ENCODE measurements around the gene SERF2.
"Not testable (repeated sequence)": the region's sequence is repeated elsewhere in the genome, so short reads cannot be mapped to it uniquely, and the experiment has no call there.

SERF2 gene

DNA sequence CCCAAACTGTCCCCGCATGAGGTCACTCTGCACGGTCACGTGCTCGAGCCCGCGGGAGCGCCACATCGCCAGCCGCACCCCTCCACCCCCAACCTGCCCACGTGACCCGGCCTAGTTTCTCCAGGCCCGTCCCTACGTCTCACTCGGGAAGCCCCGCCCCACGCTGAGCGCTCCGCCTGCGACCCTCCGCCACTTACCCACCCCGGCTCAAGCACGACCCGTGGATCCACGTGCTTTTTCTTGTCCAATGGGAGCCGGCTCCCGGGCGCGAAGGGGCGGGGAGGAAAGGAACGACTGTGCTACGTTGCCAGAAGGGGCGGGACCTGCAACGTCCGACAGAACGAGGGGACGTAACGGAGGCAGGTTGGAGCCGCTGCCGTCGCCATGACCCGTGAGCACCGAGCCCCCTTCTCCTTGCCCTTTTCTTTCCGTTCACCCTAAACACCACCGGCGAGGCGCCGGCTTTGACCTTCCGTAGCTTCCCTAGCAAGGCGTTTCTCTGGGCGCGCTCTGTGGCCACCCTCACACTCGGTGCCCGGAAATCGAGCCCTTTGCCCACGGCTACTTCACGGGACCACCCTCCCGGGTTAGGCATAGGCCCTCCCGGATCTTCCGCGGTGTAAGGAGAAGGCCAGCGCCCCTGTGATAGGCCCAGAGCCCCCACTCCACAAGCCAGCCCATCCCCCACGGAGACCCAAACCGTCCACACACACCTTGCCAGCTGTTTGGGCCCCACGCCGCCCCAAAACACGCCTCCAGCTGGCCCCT, at the start of gene SERF2:
Gene SERF2, plus strand, starts transcription at position 328 of the 768 bp plus-strand sequence. Its CDS starts 57 bp downstream, at position 385.
- DNase-seq (ENCODE audit: extremely low read depth, low read depth), result peak; percentile 99
- TF ChIP-seq, protein P1, sequence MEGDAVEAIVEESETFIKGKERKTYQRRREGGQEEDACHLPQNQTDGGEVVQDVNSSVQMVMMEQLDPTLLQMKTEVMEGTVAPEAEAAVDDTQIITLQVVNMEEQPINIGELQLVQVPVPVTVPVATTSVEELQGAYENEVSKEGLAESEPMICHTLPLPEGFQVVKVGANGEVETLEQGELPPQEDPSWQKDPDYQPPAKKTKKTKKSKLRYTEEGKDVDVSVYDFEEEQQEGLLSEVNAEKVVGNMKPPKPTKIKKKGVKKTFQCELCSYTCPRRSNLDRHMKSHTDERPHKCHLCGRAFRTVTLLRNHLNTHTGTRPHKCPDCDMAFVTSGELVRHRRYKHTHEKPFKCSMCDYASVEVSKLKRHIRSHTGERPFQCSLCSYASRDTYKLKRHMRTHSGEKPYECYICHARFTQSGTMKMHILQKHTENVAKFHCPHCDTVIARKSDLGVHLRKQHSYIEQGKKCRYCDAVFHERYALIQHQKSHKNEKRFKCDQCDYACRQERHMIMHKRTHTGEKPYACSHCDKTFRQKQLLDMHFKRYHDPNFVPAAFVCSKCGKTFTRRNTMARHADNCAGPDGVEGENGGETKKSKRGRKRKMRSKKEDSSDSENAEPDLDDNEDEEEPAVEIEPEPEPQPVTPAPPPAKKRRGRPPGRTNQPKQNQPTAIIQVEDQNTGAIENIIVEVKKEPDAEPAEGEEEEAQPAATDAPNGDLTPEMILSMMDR (IDR thresholded peaks at IDR 0.05; ENCODE audit: low read depth, low read length), result no peak

DNA sequence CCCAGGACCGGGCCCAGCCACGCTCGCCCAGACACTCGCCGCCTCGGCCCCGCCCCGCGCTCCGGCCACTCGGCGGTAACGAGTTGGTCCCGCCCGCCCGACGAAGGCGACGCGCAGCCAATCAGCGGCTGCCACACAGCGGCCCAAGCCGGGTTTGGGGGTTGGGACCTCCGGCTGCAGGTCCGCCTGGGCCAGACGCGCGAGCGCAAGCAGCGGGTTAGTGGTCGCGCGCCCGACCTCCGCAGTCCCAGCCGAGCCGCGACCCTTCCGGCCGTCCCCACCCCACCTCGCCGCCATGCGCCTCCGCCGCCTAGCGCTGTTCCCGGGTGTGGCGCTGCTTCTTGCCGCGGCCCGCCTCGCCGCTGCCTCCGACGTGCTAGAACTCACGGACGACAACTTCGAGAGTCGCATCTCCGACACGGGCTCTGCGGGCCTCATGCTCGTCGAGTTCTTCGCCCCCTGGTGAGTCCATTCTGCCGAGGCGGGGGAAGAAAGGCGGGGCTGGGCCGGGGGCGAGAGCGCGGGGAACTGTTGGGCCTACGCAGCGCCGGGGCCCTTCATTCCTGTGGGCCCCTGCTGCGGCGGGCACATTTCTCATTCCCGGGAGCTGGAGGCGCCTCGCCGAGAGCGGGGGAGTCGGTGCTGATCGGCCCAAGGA, 45.7 kb upstream of the SERF2 start, which contains the start of gene PDIA3:
Gene PDIA3, plus strand, starts transcription at position 194 of the 658 bp plus-strand sequence. Its CDS starts 102 bp downstream, at position 296.
- DNase-seq (ENCODE audit: extremely low read depth, low read depth), result peak; percentile 70

DNA sequence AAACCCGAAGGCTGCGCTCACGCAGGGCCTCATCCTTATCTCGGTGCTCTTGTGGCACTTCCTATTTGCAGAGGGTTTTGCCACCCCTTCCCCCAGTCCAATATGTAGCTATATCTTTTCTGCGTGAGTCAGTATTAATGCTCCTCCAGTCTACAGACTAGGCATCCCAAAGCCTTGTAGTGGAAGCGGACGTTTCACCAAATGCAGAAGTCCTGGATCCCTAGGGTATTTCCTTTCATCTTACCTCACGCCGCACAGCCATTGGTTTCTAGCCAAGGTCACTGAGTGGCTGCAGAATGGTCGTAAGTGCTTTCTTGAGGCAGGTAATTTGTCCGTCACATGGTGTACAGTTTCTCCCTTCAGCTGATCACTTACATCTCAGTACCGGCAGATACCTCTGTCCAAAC, 45.2 kb upstream of the SERF2 start:
- DNase-seq (ENCODE audit: extremely low read depth, low read depth), result not testable (repeated sequence)

DNA sequence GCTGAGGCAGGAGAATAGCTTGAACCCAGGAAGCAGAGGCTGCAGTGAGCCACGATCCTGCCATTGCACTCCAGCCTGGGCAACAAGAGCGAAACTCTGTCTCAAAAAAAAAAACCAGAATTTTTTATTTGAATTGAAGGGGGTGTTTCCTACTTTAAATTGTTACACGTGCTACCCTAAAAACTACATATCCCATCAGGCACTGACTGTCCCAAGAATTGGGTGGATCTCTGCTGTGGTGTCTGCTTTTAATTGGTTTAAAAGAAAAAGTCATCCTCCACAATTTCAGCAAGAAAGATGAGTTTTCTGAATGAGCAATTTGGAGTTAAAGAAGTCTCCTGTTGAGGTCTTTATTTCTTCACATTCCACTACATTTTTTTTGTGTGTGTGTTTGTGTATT, 43.7 kb upstream of the SERF2 start:
- no peak for DNase-seq (ENCODE audit: extremely low read depth, low read depth)
- TF ChIP-seq, protein P1 (IDR thresholded peaks at IDR 0.05; ENCODE audit: low read depth, low read length), result no peak

GRCh38 chr15:43749690-43750345, 42.3 kb upstream of the SERF2 start:
- TF ChIP-seq, protein P1 (IDR thresholded peaks at IDR 0.05; ENCODE audit: low read depth, low read length), result no peak
- no peak for DNase-seq (ENCODE audit: extremely low read depth, low read depth)

- DNase-seq (ENCODE audit: extremely low read depth, low read depth), result no peak
Observed at GRCh38 chr15:43751885-43752284, 40.2 kb upstream of the SERF2 start.

GRCh38 chr15:43762824-43763223, 29.3 kb upstream of the SERF2 start:
- TF ChIP-seq, protein P1 (IDR thresholded peaks at IDR 0.05; ENCODE audit: low read depth, low read length), result no peak
- DNase-seq (ENCODE audit: extremely low read depth, low read depth), result no peak

More at GRCh38 chr15:43751885-43752284, 40.2 kb upstream of the SERF2 start:
- TF ChIP-seq, protein P1 (IDR thresholded peaks at IDR 0.05; ENCODE audit: low read depth, low read length), result no peak

DNA sequence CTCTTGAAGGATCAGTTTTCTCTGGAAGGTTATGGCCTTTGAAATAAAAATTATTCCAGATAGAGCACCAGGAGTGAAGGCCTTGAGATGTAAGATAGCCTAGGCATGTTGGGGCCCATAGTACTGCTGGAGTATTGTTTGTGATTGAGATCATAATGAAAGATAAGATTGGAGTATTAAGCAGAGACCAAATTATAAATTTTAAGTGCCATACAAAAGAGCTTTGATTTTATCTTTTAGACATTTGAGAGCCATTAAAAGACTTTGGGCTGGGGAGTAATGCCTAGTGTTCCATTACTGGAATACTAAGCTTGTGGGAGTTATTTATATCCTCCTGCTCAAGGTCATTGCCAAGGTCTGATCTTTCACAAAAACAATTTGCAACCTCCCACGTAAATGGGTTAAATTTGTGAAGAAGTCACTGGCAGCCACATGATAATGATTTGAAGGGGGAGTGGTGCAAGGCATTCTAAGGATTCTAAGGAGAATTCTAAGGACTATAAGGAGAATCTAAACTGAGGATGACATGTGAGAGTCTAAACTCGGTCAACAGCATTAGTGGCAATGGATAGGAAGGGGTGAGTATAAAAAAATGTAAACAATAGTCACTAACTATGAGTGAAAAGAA, 28.2 kb upstream of the SERF2 start:
- TF ChIP-seq, protein P1 (IDR thresholded peaks at IDR 0.05; ENCODE audit: low read depth, low read length), result no peak
- no peak for DNase-seq (ENCODE audit: extremely low read depth, low read depth)

Measured in AG09319 (cell line).